HEK293 (cell line): ENCODE results near the gene ACSF2.

Experiments used
- CTCF ChIA-PET: fragments of 350-600 bp; formaldehyde crosslinking; extraction: SDS; loops from one replicate; lab custom pipeline; 2021; ENCODE audit warnings: antibody characterized with exemption; lab: Yijun Ruan, JAX
- POLR2A ChIA-PET: fragments of 300-600 bp; formaldehyde crosslinking; extraction: SDS; loops from one replicate; lab custom pipeline; 2020; ENCODE audit warnings: antibody characterized with exemption, inconsistent platforms; lab: Yijun Ruan, JAX
- H3K27ac ChIP-seq: fragments of 200-500 bp; sonication (Bioruptor generic); 2 replicates; pipeline ENCODE4 v1.5.1; 2014; ENCODE audit warnings: low read depth, low read length, control low read depth, inconsistent platforms; ENCODE audit errors: extremely low read depth
- H3K36me3 ChIP-seq, 2 experiments: fragments of 200-500 bp in 1 of 2; sonication (Bioruptor generic) in 1 of 2; 1 replicate in 1 of 2; 2 replicates in 1 of 2; pipeline ENCODE4 v1.5.1; 2014 to 2017; ENCODE audit warnings: inconsistent platforms in 2 of 2, low read length in 2 of 2; ENCODE audit not compliant: control insufficient read depth in 2 of 2, insufficient read depth in 1 of 2
- H3K4me1 ChIP-seq: fragments of 200-500 bp; sonication (Bioruptor generic); 2 replicates; pipeline ENCODE4 v1.5.1; 2014; ENCODE audit warnings: mild to moderate bottlenecking, low read length, inconsistent platforms; ENCODE audit not compliant: control insufficient read depth, insufficient read depth
- H3K4me3 ChIP-seq: 2 replicates; pipeline ENCODE4 v1.5.1; 2011; ENCODE audit warnings: low read depth, mild to moderate bottlenecking, control low read depth, low read length, moderate library complexity
- H3K9me3 ChIP-seq: fragments of 200-500 bp; sonication (Bioruptor generic); 2 replicates; pipeline ENCODE4 v1.5.1; 2014; ENCODE audit warnings: low read depth, low read length, inconsistent platforms; ENCODE audit not compliant: control insufficient read depth, insufficient read depth
- ATF2 ChIP-seq: fragments of 450-650 bp; formaldehyde crosslinking; IDR thresholded peaks from 2 replicates; pipeline ENCODE4 v1.5.1; 2016; ENCODE audit warnings: missing biosample characterization, missing genetic modification characterization, low read depth
- GLI2 ChIP-seq: fragments of 450-650 bp; formaldehyde crosslinking; IDR thresholded peaks from 2 replicates; pipeline ENCODE4; 2017; ENCODE audit warnings: missing biosample characterization, missing genetic modification characterization, low read depth, borderline replicate concordance
- IKZF3 ChIP-seq: fragments of 450-650 bp; IDR thresholded peaks from 2 replicates; pipeline ENCODE4 v1.5.0; 2018; ENCODE audit warnings: missing biosample characterization, mild to moderate bottlenecking, missing genetic modification characterization, moderate library complexity
- KLF16 ChIP-seq: fragments of 450-650 bp; formaldehyde crosslinking; IDR thresholded peaks from 2 replicates; pipeline ENCODE4 v1.5.1; 2017; ENCODE audit warnings: missing biosample characterization, missing genetic modification characterization
- SALL2 ChIP-seq: fragments of 450-650 bp; formaldehyde crosslinking; IDR thresholded peaks from 2 replicates; pipeline ENCODE4 v1.5.0; 2017; ENCODE audit warnings: missing biosample characterization, mild to moderate bottlenecking, missing genetic modification characterization, borderline replicate concordance
- ZBTB10 ChIP-seq: fragments of 450-650 bp; formaldehyde crosslinking; IDR thresholded peaks from 2 replicates; pipeline ENCODE4 v1.5.1; 2016; ENCODE audit warnings: missing biosample characterization, missing genetic modification characterization
- ZBTB20 ChIP-seq: fragments of 450-650 bp; formaldehyde crosslinking; IDR thresholded peaks from 2 replicates; pipeline ENCODE4 v1.5.1; 2016; ENCODE audit warnings: missing biosample characterization, missing genetic modification characterization
- ZNF354C ChIP-seq: fragments of 450-650 bp; formaldehyde crosslinking; IDR thresholded peaks from 2 replicates; pipeline ENCODE4 v1.5.1; 2016; ENCODE audit warnings: missing biosample characterization, missing genetic modification characterization, low read depth, borderline replicate concordance
- ZNF488 ChIP-seq: fragments of 450-650 bp; formaldehyde crosslinking; IDR thresholded peaks from 2 replicates; pipeline ENCODE4 v1.5.1; 2016; ENCODE audit warnings: missing biosample characterization, missing genetic modification characterization
- ZXDB ChIP-seq: fragments of 450-650 bp; formaldehyde crosslinking; IDR thresholded peaks from 2 replicates; pipeline ENCODE4 v1.5.1; 2016; ENCODE audit warnings: missing biosample characterization, missing genetic modification characterization
- TF ChIP-seq, protein P1 (sequence below): fragments of 450-650 bp; formaldehyde crosslinking; IDR thresholded peaks from 2 replicates; pipeline ENCODE4 v1.5.1; 2016; ENCODE audit warnings: missing biosample characterization, missing genetic modification characterization, low read depth
- TF ChIP-seq, protein P2 (sequence below): fragments of 450-650 bp; formaldehyde crosslinking; IDR thresholded peaks from 2 replicates; pipeline ENCODE4 v1.5.1; 2016; ENCODE audit warnings: missing biosample characterization, missing genetic modification characterization

Gene ACSF2

GRCh38 chr17:50380369-50381259, 45.4 kb upstream of the ACSF2 start (continued):
- TF ChIP-seq, protein P1, sequence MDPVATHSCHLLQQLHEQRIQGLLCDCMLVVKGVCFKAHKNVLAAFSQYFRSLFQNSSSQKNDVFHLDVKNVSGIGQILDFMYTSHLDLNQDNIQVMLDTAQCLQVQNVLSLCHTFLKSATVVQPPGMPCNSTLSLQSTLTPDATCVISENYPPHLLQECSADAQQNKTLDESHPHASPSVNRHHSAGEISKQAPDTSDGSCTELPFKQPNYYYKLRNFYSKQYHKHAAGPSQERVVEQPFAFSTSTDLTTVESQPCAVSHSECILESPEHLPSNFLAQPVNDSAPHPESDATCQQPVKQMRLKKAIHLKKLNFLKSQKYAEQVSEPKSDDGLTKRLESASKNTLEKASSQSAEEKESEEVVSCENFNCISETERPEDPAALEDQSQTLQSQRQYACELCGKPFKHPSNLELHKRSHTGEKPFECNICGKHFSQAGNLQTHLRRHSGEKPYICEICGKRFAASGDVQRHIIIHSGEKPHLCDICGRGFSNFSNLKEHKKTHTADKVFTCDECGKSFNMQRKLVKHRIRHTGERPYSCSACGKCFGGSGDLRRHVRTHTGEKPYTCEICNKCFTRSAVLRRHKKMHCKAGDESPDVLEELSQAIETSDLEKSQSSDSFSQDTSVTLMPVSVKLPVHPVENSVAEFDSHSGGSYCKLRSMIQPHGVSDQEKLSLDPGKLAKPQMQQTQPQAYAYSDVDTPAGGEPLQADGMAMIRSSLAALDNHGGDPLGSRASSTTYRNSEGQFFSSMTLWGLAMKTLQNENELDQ (tag by site-specific recombination) = no peak
- no peak for TF ChIP-seq IKZF3 (tag by site-specific recombination)
- no peak for TF ChIP-seq ZXDB (tag by site-specific recombination)
- TF ChIP-seq ATF2 = no peak
- TF ChIP-seq, protein P2, sequence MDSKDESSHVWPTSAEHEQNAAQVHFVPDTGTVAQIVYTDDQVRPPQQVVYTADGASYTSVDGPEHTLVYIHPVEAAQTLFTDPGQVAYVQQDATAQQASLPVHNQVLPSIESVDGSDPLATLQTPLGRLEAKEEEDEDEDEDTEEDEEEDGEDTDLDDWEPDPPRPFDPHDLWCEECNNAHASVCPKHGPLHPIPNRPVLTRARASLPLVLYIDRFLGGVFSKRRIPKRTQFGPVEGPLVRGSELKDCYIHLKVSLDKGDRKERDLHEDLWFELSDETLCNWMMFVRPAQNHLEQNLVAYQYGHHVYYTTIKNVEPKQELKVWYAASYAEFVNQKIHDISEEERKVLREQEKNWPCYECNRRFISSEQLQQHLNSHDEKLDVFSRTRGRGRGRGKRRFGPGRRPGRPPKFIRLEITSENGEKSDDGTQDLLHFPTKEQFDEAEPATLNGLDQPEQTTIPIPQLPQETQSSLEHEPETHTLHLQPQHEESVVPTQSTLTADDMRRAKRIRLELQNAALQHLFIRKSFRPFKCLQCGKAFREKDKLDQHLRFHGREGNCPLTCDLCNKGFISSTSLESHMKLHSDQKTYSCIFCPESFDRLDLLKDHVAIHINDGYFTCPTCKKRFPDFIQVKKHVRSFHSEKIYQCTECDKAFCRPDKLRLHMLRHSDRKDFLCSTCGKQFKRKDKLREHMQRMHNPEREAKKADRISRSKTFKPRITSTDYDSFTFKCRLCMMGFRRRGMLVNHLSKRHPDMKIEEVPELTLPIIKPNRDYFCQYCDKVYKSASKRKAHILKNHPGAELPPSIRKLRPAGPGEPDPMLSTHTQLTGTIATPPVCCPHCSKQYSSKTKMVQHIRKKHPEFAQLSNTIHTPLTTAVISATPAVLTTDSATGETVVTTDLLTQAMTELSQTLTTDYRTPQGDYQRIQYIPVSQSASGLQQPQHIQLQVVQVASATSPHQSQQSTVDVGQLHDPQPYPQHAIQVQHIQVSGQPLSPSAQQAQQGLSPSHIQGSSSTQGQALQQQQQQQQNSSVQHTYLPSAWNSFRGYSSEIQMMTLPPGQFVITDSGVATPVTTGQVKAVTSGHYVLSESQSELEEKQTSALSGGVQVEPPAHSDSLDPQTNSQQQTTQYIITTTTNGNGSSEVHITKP (tag by site-specific recombination) = no peak
- TF ChIP-seq ZBTB20 (tag by site-specific recombination) = no peak

- peaks cover 62 to 98% of the 10 kb centered on the region in 2 experiments for H3K36me3 ChIP-seq
- no peaks in the 10 kb centered on the region for H3K9me3 ChIP-seq
- ChIA-PET CTCF (interaction anchor here (0.8 to 8.8 kb wide), 6 partner anchors 11 to 181 kb away, joined by 3 to 69 read pairs (median 8); partner anchors contain the start of genes LRRC59 and RSAD1), POLR2A (interaction anchor here (0.8 to 5.5 kb wide), 7 partner anchors 9 to 85 kb away, joined by 3 to 41 read pairs (median 4); partner anchors contain the start of gene LRRC59)
- H3K4me1 ChIP-seq = no peaks in the 10 kb centered on the region
- H3K4me3 ChIP-seq = no peak overlapping the region
- TF ChIP-seq GLI2 (tag by site-specific recombination) = no peak
- no peak for TF ChIP-seq SALL2 (tag by site-specific recombination)
- TF ChIP-seq ZNF354C (tag by site-specific recombination) = no peak
- no peak for TF ChIP-seq ZBTB10 (tag by site-specific recombination)
- no peak for TF ChIP-seq KLF16
- no peak for TF ChIP-seq ZNF488 (tag by site-specific recombination)
- no peak overlapping the region for H3K27ac ChIP-seq
Measured at GRCh38 chr17:50381260-50381815, 44.7 kb upstream of the ACSF2 start.
